PFSK-1 (cell line): ENCODE results near the gene ADAD1.

Experiments
- FOXP2 ChIP-seq: optimal IDR thresholded peaks from 2 replicates; pipeline ENCODE3; 2011; ENCODE audit warnings: borderline replicate concordance, control low read depth, inconsistent platforms; ENCODE audit not compliant: insufficient read depth; ENCODE audit errors: extremely low read length, extremely low read depth
- POLR2AphosphoS5 ChIP-seq: IDR thresholded peaks from 2 replicates; pipeline ENCODE4 v1.6.1; 2012; ENCODE audit warnings: low read depth, mild to moderate bottlenecking, control low read depth, low read length, moderate library complexity

DNA sequence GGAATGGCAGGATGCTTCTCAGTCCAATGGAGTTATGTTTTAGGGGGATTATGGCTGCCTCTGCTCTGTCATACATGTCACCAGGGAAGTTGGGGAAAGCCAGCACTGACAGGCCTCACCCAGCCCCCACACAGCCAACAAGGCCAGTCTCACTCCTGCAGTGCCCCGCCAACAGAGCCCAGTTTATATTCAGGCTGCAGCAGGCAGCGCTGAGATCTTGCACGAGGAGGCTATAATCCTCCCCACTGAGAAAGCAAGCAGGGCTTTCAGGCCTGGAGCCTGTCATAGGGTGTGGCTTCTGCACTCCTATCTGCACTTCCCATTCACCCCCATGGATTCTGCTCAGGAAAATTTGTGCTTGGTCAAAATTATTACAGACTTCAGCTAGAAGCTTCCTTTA, 25.1 kb downstream of the ADAD1 start:
- TF ChIP-seq POLR2AphosphoS5, result no peak
- no peak for TF ChIP-seq FOXP2
